Tibial nerve (tissue), 4 donors: ENCODE measurements around the gene PKD2. TPM values are rescaled to one million over a fixed set of nuclear protein-coding genes. Genes with fewer than 3 reads are reported as not detected.

ENCODE experiments used
- DNase-seq, 2 donors: peaks; one replicate each; pipeline ENCODE4 v3.0.0-alpha.2; 2019; ENCODE audit warnings: low spot score in 2 of 2
- H3K27ac ChIP-seq, 4 donors: fragments of 200-600 bp; sonication (generic) in 3 of 4; one replicate each; pipeline ENCODE4 v1.5.1; 2017 to 2019; ENCODE audit warnings: mild to moderate bottlenecking in 1 of 4
- H3K27me3 ChIP-seq, 2 donors: fragments of 200-600 bp; sonication (generic) in 1 of 2; one replicate each; pipeline versions ENCODE4 v1.5.1 to v1.6.0; 2017 to 2019
- H3K36me3 ChIP-seq, 3 donors: fragments of 200-600 bp; sonication (generic); one replicate each; pipeline ENCODE4 v1.5.1; 2018 to 2019
- H3K4me1 ChIP-seq, 4 donors: fragments of 200-600 bp; sonication (generic) in 3 of 4; one replicate each; pipeline ENCODE4 v1.5.1; 2017 to 2019
- H3K4me3 ChIP-seq, 4 donors: fragments of 200-600 bp; sonication (generic) in 3 of 4; one replicate each; pipeline ENCODE4 v1.5.1; 2017 to 2019; ENCODE audit warnings: mild to moderate bottlenecking in 1 of 4, moderate library complexity in 1 of 4
- H3K9me3 ChIP-seq, 4 donors: fragments of 200-600 bp; sonication (generic) in 3 of 4; one replicate each; pipeline ENCODE4 v1.5.1; 2017 to 2019
- EP300 ChIP-seq, 2 donors: sonication (generic); formaldehyde crosslinking; IDR thresholded peaks; one replicate each; pipeline ENCODE4 v1.6.1; 2017; ENCODE audit warnings: antibody characterized with exemption in 2 of 2, mild to moderate bottlenecking in 1 of 2
- POLR2A ChIP-seq, 2 donors: fragments of 450-650 bp; IDR thresholded peaks; one replicate each; pipeline ENCODE4 v1.6.1; 2017; ENCODE audit warnings: antibody characterized with exemption in 2 of 2, mild to moderate bottlenecking in 2 of 2, moderate library complexity in 2 of 2
- WGBS, 2 donors: methylation state at CpG; one replicate each; pipeline ENCODE4 v1.1.5; 2018; 5-methylcytosine and 5-hydroxymethylcytosine counted together
- total RNA-seq, 4 donors: library from RNA; depleted of rRNA; stranded (reverse); fragments of >200 nt; gene quantifications; one replicate each; pipeline ENCODE4 v1.1.0, GENCODE V29; 2016
- TF ChIP-seq, protein P1 (sequence below), 5 experiments: fragments of 200-600 bp in 3 of 5; fragments of 450-650 bp in 2 of 5; sonication (generic) in 3 of 5; IDR thresholded peaks; one replicate each; pipeline ENCODE4 v1.5.1; 2016 to 2019; ENCODE audit warnings: antibody characterized with exemption in 5 of 5, mild to moderate bottlenecking in 3 of 5, moderate library complexity in 2 of 5

PKD2 gene
- total RNA-seq, 4 donors from 2014 or later: 92.7 to 117 (median 94.7) TPM

DNA sequence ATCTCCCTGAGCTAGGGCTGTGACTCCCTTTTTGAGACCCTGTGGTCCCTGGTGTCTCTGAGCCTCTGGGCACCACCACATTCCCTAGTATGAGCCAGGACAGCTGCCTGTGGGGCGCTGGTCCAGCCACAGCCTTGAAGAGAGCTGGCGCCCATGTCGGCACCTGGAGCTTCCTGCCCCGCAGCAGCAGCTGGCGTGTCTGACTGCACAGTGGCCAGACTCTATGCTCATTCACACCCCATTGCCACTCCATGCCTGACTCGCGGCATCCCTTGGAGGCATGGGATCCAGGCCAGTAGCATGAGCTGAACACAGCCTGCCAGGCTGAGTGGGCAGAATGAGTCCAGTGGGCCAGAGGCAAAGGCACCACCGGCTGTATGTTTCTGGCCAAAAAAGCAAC is 40.2 kb upstream of the PKD2 start:
- H3K27ac ChIP-seq: no peak overlapping the region
- TF ChIP-seq POLR2A (IDR thresholded peaks at IDR 0.05) (no peak), EP300 (IDR thresholded peaks at IDR 0.05) (no peak)
- TF ChIP-seq, protein P1, sequence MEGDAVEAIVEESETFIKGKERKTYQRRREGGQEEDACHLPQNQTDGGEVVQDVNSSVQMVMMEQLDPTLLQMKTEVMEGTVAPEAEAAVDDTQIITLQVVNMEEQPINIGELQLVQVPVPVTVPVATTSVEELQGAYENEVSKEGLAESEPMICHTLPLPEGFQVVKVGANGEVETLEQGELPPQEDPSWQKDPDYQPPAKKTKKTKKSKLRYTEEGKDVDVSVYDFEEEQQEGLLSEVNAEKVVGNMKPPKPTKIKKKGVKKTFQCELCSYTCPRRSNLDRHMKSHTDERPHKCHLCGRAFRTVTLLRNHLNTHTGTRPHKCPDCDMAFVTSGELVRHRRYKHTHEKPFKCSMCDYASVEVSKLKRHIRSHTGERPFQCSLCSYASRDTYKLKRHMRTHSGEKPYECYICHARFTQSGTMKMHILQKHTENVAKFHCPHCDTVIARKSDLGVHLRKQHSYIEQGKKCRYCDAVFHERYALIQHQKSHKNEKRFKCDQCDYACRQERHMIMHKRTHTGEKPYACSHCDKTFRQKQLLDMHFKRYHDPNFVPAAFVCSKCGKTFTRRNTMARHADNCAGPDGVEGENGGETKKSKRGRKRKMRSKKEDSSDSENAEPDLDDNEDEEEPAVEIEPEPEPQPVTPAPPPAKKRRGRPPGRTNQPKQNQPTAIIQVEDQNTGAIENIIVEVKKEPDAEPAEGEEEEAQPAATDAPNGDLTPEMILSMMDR (IDR thresholded peaks at IDR 0.05): no peak
- no peaks in the 10 kb centered on the region for H3K4me1 ChIP-seq
- H3K27me3 ChIP-seq: no peaks in the 10 kb centered on the region
- no peak overlapping the region for H3K4me3 ChIP-seq
- 83 to 94% methylated on average over 3 to 8 of the region's 8 CpGs for WGBS, 2 donors
- no peak for DNase-seq
- no peaks in the 10 kb centered on the region for H3K36me3 ChIP-seq
- H3K9me3 ChIP-seq: no peaks in the 10 kb centered on the region

DNA sequence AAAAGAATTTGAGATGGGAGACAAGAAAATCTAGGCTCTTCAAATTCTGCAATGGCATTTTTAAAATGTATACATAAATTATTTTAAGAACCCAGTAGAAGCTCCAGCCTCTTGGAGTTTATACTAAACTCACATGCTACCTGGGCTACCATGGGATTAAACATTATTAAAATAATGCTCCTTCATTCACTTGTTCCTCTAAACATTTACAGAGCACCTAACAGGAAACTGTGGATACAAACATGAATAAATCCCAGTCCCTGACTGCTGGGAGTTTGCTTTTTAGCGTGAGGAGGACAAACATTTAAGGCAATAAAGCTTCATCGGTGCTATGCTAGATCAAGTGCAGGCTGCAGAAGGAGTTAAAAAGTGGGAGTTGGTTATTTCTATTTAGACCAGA is 37.3 kb upstream of the PKD2 start:
- DNase-seq: no peak
- Histone ChIP-seq H3K27me3 (no peaks in the 10 kb centered on the region), H3K4me1 (peaks cover 0 to 13% (median 6%) of the 10 kb centered on the region in 4 donors), H3K9me3 (no peaks in the 10 kb centered on the region), H3K4me3 (no peak overlapping the region), H3K36me3 (no peaks in the 10 kb centered on the region), H3K27ac (no peak overlapping the region)
- WGBS, 2 donors: 78 to 85% methylated on average over 2 of the region's 2 CpGs
- TF ChIP-seq POLR2A (IDR thresholded peaks at IDR 0.05) (no peak), EP300 (IDR thresholded peaks at IDR 0.05) (no peak)
- TF ChIP-seq, protein P1 (IDR thresholded peaks at IDR 0.05): no peak

DNA sequence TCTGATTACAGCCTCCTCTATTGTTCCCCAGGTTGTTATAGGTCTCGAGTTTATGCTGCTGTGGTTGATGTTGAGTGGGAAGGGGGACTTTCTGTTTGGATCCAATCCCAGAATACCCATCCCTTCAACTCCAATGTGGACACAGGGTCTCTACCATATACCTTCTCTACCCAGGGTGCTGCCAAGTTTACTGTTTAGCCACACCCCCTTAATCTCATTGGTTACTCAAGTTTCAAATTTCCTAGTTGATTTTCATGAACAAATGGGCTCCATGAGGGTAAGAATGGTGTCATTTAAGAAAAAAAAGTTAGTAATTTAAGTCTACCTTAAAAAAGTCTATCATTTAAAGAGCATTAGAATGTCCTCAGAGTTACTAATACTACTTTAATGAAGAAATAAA is 35.6 kb upstream of the PKD2 start:
- Histone ChIP-seq H3K9me3 (no peaks in the 10 kb centered on the region), H3K27ac (no peak overlapping the region), H3K4me1 (peaks cover 0 to 16% (median 7%) of the 10 kb centered on the region in 4 donors), H3K4me3 (no peak overlapping the region), H3K36me3 (no peaks in the 10 kb centered on the region), H3K27me3 (no peaks in the 10 kb centered on the region)
- TF ChIP-seq EP300 (IDR thresholded peaks at IDR 0.05): no peak
- TF ChIP-seq POLR2A (IDR thresholded peaks at IDR 0.05): no peak
- TF ChIP-seq, protein P1 (IDR thresholded peaks at IDR 0.05): no peak
- DNase-seq: no peak
- 45 to 67% methylated on average over 1 of the region's 1 CpG for WGBS, 2 donors

DNA sequence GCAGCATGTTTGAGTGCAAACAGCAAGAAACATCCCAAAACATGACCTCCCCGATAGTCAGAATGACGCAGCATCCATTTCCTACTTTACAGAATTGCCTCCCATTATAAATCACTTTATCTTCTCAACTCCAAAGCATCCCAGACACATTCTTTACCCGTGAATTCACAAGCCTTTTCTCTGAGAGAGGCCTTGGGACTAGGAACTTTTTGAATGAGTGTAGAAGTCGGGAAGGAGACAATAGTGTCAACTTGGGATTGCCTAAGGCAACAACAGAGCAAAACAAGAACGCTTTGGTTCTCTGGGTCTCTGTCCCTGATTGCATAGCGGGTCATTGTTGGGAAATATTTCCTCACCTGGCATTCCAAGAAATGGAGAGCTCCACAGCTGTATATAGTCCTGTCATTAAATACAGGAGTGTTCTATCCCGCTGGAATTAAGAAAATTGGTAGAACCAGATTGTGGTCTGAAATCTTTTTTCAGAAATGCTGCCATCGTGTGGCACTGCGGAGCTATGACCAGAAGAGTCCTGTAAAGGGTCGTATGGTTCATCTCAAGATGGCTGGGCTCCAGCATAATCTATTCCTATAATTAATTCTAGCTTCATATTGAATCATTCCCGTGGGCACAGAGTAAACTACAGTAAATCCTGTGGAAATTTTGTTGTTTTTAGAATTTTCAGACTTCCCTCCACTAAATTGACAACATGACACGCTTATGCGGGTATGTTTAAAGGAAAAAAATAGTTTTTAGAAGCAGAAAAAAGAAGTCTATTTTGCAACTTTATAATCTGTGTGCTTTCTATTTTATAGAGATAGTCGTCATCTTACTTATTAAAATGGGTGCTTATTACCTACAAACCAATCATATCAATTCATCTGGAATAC is 33.9 kb upstream of the PKD2 start:
- H3K36me3 ChIP-seq: no peaks in the 10 kb centered on the region
- H3K27ac ChIP-seq: peak overlapping the region in 3 of 4 donors; percentile 4 to 79 (median 49)
- TF ChIP-seq POLR2A (IDR thresholded peaks at IDR 0.05) (no peak), EP300 (IDR thresholded peaks at IDR 0.05) (peak in 1 of 2 donors; percentile 15)
- TF ChIP-seq, protein P1 (IDR thresholded peaks at IDR 0.05): peak; percentile 69 to 88 (median 73)
- DNase-seq: peak in 1 of 2 donors; percentile 55
- no peaks in the 10 kb centered on the region for H3K9me3 ChIP-seq
- 24 to 29% methylated on average over 14 of the region's 14 CpGs for WGBS, 2 donors
- peak overlapping the region in 3 of 4 donors; percentile 9 to 29 (median 16) for H3K4me3 ChIP-seq
- peaks cover 0 to 16% (median 7%) of the 10 kb centered on the region in 4 donors for H3K4me1 ChIP-seq
- H3K27me3 ChIP-seq: no peaks in the 10 kb centered on the region

DNA sequence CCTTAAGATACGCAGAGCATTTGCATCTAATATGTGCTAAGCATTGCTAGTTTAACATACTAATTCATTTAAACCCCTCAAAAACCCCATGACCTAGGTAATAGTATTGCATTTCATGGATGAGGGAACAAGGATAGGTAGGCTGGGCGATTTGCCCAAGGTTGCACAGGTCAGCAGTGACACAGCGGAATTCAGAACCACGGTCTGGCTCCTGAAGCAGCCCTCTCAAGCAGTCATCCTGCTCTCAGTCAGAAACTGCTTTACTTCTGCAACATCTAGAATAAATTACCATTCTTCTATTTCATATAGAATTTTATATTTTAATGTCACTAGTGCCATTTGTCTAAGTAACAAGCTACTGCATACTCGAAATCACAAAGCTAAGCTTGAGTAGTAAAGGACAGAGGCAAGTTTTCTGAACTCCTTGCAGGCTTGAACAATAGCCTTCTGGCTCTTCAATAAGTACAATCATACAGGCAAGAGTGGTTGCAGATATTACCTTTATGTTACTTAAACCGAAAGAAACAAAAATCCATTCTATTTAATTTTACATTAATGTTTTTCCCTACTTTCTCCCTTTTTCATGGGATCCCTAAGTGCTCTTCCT is 32.5 kb upstream of the PKD2 start:
- Histone ChIP-seq H3K27me3 (no peaks in the 10 kb centered on the region), H3K9me3 (no peaks in the 10 kb centered on the region), H3K4me3 (peak overlapping the region in 1 of 4 donors; percentile 18), H3K4me1 (peaks cover 0 to 16% (median 7%) of the 10 kb centered on the region in 4 donors), H3K27ac (peak overlapping the region in 2 of 4 donors; percentile 31 to 53), H3K36me3 (no peaks in the 10 kb centered on the region)
- 59 to 62% methylated on average over 6 of the region's 6 CpGs for WGBS, 2 donors
- TF ChIP-seq, protein P1 (IDR thresholded peaks at IDR 0.05): no peak
- no peak for DNase-seq
